ENCODE data around the gene LHX1.

GRCh38 chr17:36992701-36993100, 55.4 kb downstream of the LHX1 start:
- TF ChIP-seq POLR2AphosphoS5 (IDR thresholded peaks at IDR 0.05) (no peak), CTCF (IDR thresholded peaks at IDR 0.05 in 8 of 11, conservative IDR thresholded peaks at IDR 0.05 in 3 of 11) (no peak), POLR2A (IDR thresholded peaks at IDR 0.05) (no peak)
